Mesothelial cell of epicardium (in vitro differentiated cells): ENCODE results near the gene EZH1. TPM values are rescaled to one million over a fixed set of nuclear protein-coding genes. Genes with fewer than 3 reads are reported as not detected.

Experiments
- DNase-seq, 2 experiments: peaks; one replicate each; pipeline ENCODE4 v3.0.0; 2021; ENCODE audit warnings: low spot score in 2 of 2; ENCODE audit not compliant: unreplicated experiment in 2 of 2
- H3K27ac Mint-ChIP-seq: 2 replicates; pipeline ENCODE4 v1.8.0; 2021; ENCODE audit warnings: mixed read lengths
- H3K27me3 Mint-ChIP-seq: 2 replicates; pipeline ENCODE4 v1.8.0; 2021; ENCODE audit warnings: low read depth, mixed read lengths
- H3K36me3 Mint-ChIP-seq: 2 replicates; pipeline ENCODE4 v1.8.0; 2021; ENCODE audit warnings: mixed read lengths
- H3K4me1 Mint-ChIP-seq: 2 replicates; pipeline ENCODE4 v1.8.0; 2021; ENCODE audit warnings: mixed read lengths
- H3K4me3 Mint-ChIP-seq: 2 replicates; pipeline ENCODE4 v1.8.0; 2021; ENCODE audit warnings: mild to moderate bottlenecking, moderate library complexity, mixed read lengths
- H3K9me3 Mint-ChIP-seq: 2 replicates; pipeline ENCODE4 v1.8.0; 2021; ENCODE audit warnings: mixed read lengths
- CTCF ChIP-seq: fragments of 200-600 bp; sonication (generic); IDR thresholded peaks from one replicate; pipeline ENCODE4 v1.5.0; 2021; ENCODE audit warnings: antibody characterized with exemption; ENCODE audit not compliant: unreplicated experiment
- total RNA-seq: library from RNA; stranded (reverse); gene quantifications from 3 replicates; pipeline ENCODE4 v1.2.1, GENCODE V29; 2021

EZH1 gene
- total RNA-seq, 1 donor from 2014 or later, result 45.1 TPM

GRCh38 chr17:42659079-42659931 is 85.5 kb downstream of the EZH1 start, which contains the start of gene TUBG2:
Gene TUBG2 (plus strand): TSS chr17:42659284. CDS start chr17:42659504, 220 bp downstream.
- Mint-ChIP-seq H3K36me3 (peaks cover 12% of the 10 kb centered on the region), H3K27me3 (no peaks in the 10 kb centered on the region), H3K4me3 (peak within 1 kb of the TSS; percentile 89), H3K4me1 (peaks cover 26% of the 10 kb centered on the region), H3K9me3 (peaks cover 6% of the 10 kb centered on the region), H3K27ac (peak within 1 kb of the TSS; percentile 92)
- peak; percentile 88 to 92 for DNase-seq
- TF ChIP-seq CTCF, result no peak

- no peak overlapping the region for H3K27ac Mint-ChIP-seq
- H3K27me3 Mint-ChIP-seq, result no peaks in the 10 kb centered on the region
- DNase-seq, result no peak
- peaks cover 6% of the 10 kb centered on the region for H3K9me3 Mint-ChIP-seq
- no peak for TF ChIP-seq CTCF
- H3K4me1 Mint-ChIP-seq, result peaks cover 38% of the 10 kb centered on the region
- H3K4me3 Mint-ChIP-seq, result peak overlapping the region; percentile 10
- peaks cover 7% of the 10 kb centered on the region for H3K36me3 Mint-ChIP-seq
These were observed 86.8 kb downstream of the EZH1 start for GRCh38 chr17:42657824-42658588.

GRCh38 chr17:42655528-42655927 is 89.3 kb downstream of the EZH1 start:
- DNase-seq, result no peak
- TF ChIP-seq CTCF, result no peak
- Mint-ChIP-seq H3K9me3 (peaks cover 6% of the 10 kb centered on the region), H3K4me1 (peaks cover 34% of the 10 kb centered on the region), H3K27ac (no peak overlapping the region), H3K4me3 (no peak overlapping the region), H3K27me3 (no peaks in the 10 kb centered on the region), H3K36me3 (no peaks in the 10 kb centered on the region)

- Mint-ChIP-seq H3K27ac (peak overlapping the region; percentile 71), H3K4me1 (peaks cover 20% of the 10 kb centered on the region), H3K4me3 (peak overlapping the region; percentile 57), H3K27me3 (peaks cover under 1% of the 10 kb centered on the region), H3K9me3 (peaks cover 6% of the 10 kb centered on the region), H3K36me3 (no peaks in the 10 kb centered on the region)
- DNase-seq, result peak in 1 of 2 experiments; percentile 48
- TF ChIP-seq CTCF, result no peak
These were observed 91.4 kb downstream of the EZH1 start for GRCh38 chr17:42653179-42654124.

GRCh38 chr17:42651392-42651791 is 93.4 kb downstream of the EZH1 start:
- Mint-ChIP-seq H3K4me1 (peaks cover 20% of the 10 kb centered on the region), H3K27me3 (peaks cover 2% of the 10 kb centered on the region), H3K9me3 (no peaks in the 10 kb centered on the region), H3K4me3 (no peak overlapping the region), H3K36me3 (no peaks in the 10 kb centered on the region), H3K27ac (no peak overlapping the region)
- DNase-seq, result no peak
- TF ChIP-seq CTCF, result no peak
